ENCODE data around the gene HYAL4.
"Not testable (repeated sequence)": the region's sequence is repeated elsewhere in the genome, so short reads cannot be mapped to it uniquely, and the experiment has no call there.

HYAL4 gene

GRCh38 chr7:123844712-123845219, at the start of gene HYAL4:
HYAL4 (plus strand) TSS chr7:123845169; CDS start chr7:123868274, 23,105 bp downstream.
- no peak for DNase-seq

GRCh38 chr7:123795917-123796316, 49.1 kb upstream of the HYAL4 start:
- DNase-seq = no peak

- no peak for DNase-seq
These were observed 48.4 kb upstream of the HYAL4 start for GRCh38 chr7:123796568-123796967.

GRCh38 chr7:123797673-123798531, 47.1 kb upstream of the HYAL4 start:
- DNase-seq = peak; percentile 33 to 75

- no peak for DNase-seq
These were observed 46.3 kb upstream of the HYAL4 start for GRCh38 chr7:123798532-123799188.

- no peak for DNase-seq
These were observed 42.7 kb upstream of the HYAL4 start for GRCh38 chr7:123802249-123802648.

- no peak for DNase-seq
These were observed 39.7 kb upstream of the HYAL4 start for GRCh38 chr7:123805287-123805686.

GRCh38 chr7:123809471-123809870, 35.5 kb upstream of the HYAL4 start:
- no peak for DNase-seq

- no peak for DNase-seq
These were observed 33.9 kb upstream of the HYAL4 start for GRCh38 chr7:123811056-123811455.

GRCh38 chr7:123816916-123817315, 28.1 kb upstream of the HYAL4 start:
- no peak for DNase-seq

- DNase-seq = no peak
These were observed 26.0 kb upstream of the HYAL4 start for GRCh38 chr7:123819001-123819400.

GRCh38 chr7:123819795-123820194, 25.2 kb upstream of the HYAL4 start:
- not testable (repeated sequence) for DNase-seq

- no peak for DNase-seq
These were observed 24.1 kb upstream of the HYAL4 start for GRCh38 chr7:123820864-123821263.

GRCh38 chr7:123821320-123821719, 23.6 kb upstream of the HYAL4 start:
- no peak for DNase-seq

- DNase-seq = no peak
These were observed 20.8 kb upstream of the HYAL4 start for GRCh38 chr7:123823898-123824753.

GRCh38 chr7:123824754-123825067, 20.3 kb upstream of the HYAL4 start:
- no peak for DNase-seq

- no peak for DNase-seq
These were observed 16.2 kb upstream of the HYAL4 start for GRCh38 chr7:123828805-123829204.

- no peak for DNase-seq
These were observed 8.3 kb upstream of the HYAL4 start for GRCh38 chr7:123836656-123837055.

- not testable (repeated sequence) for DNase-seq
These were observed 5.9 kb upstream of the HYAL4 start for GRCh38 chr7:123839106-123839505.

GRCh38 chr7:123844142-123844541, 827 bp upstream of the HYAL4 start:
- not testable (repeated sequence) for DNase-seq

- DNase-seq = no peak
These were observed 851 bp downstream of the HYAL4 start for GRCh38 chr7:123845823-123846216.

GRCh38 chr7:123846217-123846891, 1.4 kb downstream of the HYAL4 start:
- no peak for DNase-seq

GRCh38 chr7:123847868-123848267, 2.9 kb downstream of the HYAL4 start:
- no peak for DNase-seq

All from inflammatory macrophage treated with lipopolysaccharide for 1 hour (primary cell).